SK-N-SH (cell line): ENCODE measurements around the gene AGFG1. TPM values are rescaled to one million over a fixed set of nuclear protein-coding genes. Genes with fewer than 3 reads are reported as not detected.

Experiments
- CTCF ChIA-PET: fragments of 300-600, 350-600 bp; formaldehyde crosslinking; extraction: SDS; loops from one replicate; lab custom pipeline; 2021; lab: Yijun Ruan, JAX
- POLR2A ChIA-PET: fragments of 350-600 bp; sonication (Branson Sonifier 250); formaldehyde crosslinking; extraction: SDS; loops from one replicate; lab custom pipeline; 2020; ENCODE audit warnings: antibody characterized with exemption, inconsistent platforms; lab: Yijun Ruan, JAX
- DNase-seq: peaks from one replicate; pipeline ENCODE4 v3.0.0; 2012
- H2AFZ ChIP-seq: fragments of 200-600 bp; sonication (generic); 2 replicates; pipeline ENCODE4 v1.8.1; 2016; ENCODE audit warnings: antibody characterized with exemption, mild to moderate bottlenecking, low read depth
- H3F3A ChIP-seq: fragments of 200-600 bp; sonication (generic); replicated peaks from 2 replicates; pipeline ENCODE3; 2016; ENCODE audit warnings: antibody characterized with exemption, mild to moderate bottlenecking; ENCODE audit not compliant: insufficient read depth
- H3K27ac ChIP-seq, 2 experiments: fragments of 200-500 bp in 1 of 2; fragments of 200-600 bp in 1 of 2; sonication (Bioruptor generic) in 1 of 2; sonication (generic), shearing (Covaris generic) in 1 of 2; 2 replicates each; pipeline versions ENCODE4 v1.5.1 to v1.6.1; 2014 to 2016; ENCODE audit warnings: low read depth in 2 of 2, inconsistent platforms in 1 of 2, low read length in 1 of 2, mild to moderate bottlenecking in 1 of 2, mixed read lengths in 1 of 2
- H3K27me3 ChIP-seq: fragments of 200-600 bp; sonication (generic), shearing (Covaris generic); 2 replicates; pipeline ENCODE4 v1.6.1; 2016; ENCODE audit warnings: mixed run types; ENCODE audit not compliant: insufficient read depth
- H3K36me3 ChIP-seq, 2 experiments: fragments of 200-500 bp in 1 of 2; fragments of 200-600 bp in 1 of 2; sonication (Bioruptor generic) in 1 of 2; sonication (generic) in 1 of 2; replicated peaks in 1 of 2; 2 replicates each; pipeline versions ENCODE3 to v1.5.1; 2014 to 2016; ENCODE audit warnings: low read length in 1 of 2, mild to moderate bottlenecking in 1 of 2; ENCODE audit not compliant: insufficient read depth in 2 of 2, control insufficient read depth in 1 of 2
- H3K4me1 ChIP-seq, 2 experiments: fragments of 200-500 bp in 1 of 2; fragments of 200-600 bp in 1 of 2; sonication (Bioruptor generic) in 1 of 2; sonication (generic), shearing (Covaris generic) in 1 of 2; 2 replicates each; pipeline versions ENCODE4 v1.5.1 to v1.6.1; 2014 to 2016; ENCODE audit warnings: low read depth in 1 of 2, low read length in 1 of 2, mixed run types in 1 of 2; ENCODE audit not compliant: insufficient read depth in 2 of 2, control insufficient read depth in 1 of 2
- H3K4me2 ChIP-seq: fragments of 200-600 bp; sonication (generic), shearing (Covaris generic); 2 replicates; pipeline ENCODE4 v1.6.1; 2017; ENCODE audit warnings: mixed run types
- H3K4me3 ChIP-seq, 2 experiments: fragments of 200-500 bp in 1 of 2; fragments of 200-600 bp in 1 of 2; sonication (Bioruptor generic) in 1 of 2; sonication (generic), shearing (Covaris generic) in 1 of 2; 2 replicates each; pipeline versions ENCODE4 v1.5.1 to v1.8.1; 2014 to 2016; ENCODE audit warnings: low read depth in 2 of 2, inconsistent platforms in 1 of 2, low read length in 1 of 2, mild to moderate bottlenecking in 1 of 2, mixed read lengths in 1 of 2, moderate library complexity in 1 of 2
- H3K79me2 ChIP-seq: fragments of 200-600 bp; sonication (generic); 2 replicates; pipeline ENCODE4 v1.8.1; 2017; ENCODE audit warnings: mild to moderate bottlenecking; ENCODE audit not compliant: insufficient read depth
- H3K9ac ChIP-seq: fragments of 200-600 bp; sonication (generic); 2 replicates; pipeline ENCODE4 v1.6.1; 2017; ENCODE audit warnings: mixed run types
- H3K9me2 ChIP-seq: fragments of 200-600 bp; sonication (generic); 2 replicates; pipeline ENCODE4 v1.6.1; 2017; ENCODE audit warnings: mixed run types
- H3K9me3 ChIP-seq: fragments of 200-600 bp; sonication (generic); 2 replicates; pipeline ENCODE4 v1.6.1; 2017; ENCODE audit warnings: mixed run types, mild to moderate bottlenecking, moderate library complexity
- H4K20me1 ChIP-seq: fragments of 200-600 bp; sonication (generic); 2 replicates; pipeline ENCODE4 v1.6.1; 2017; ENCODE audit warnings: mild to moderate bottlenecking, mixed run types; ENCODE audit not compliant: insufficient read depth
- CTCF ChIP-seq: fragments of 200-600 bp; sonication (generic); IDR thresholded peaks from 2 replicates; pipeline ENCODE4 v1.6.1; 2017; ENCODE audit warnings: antibody characterized with exemption, mild to moderate bottlenecking, moderate library complexity
- FOSL2 ChIP-seq: IDR thresholded peaks from 2 replicates; pipeline ENCODE4 v1.4.0; 2012; ENCODE audit warnings: low read depth, mild to moderate bottlenecking, moderate library complexity, borderline replicate concordance
- FOXJ3 ChIP-seq: sonication (generic); formaldehyde crosslinking; IDR thresholded peaks from 2 replicates; pipeline ENCODE4 v1.5.1; 2020; ENCODE audit warnings: mild to moderate bottlenecking, missing genetic modification reagents
- FOXM1 ChIP-seq: IDR thresholded peaks from 2 replicates; pipeline ENCODE4 v1.4.0; 2012; ENCODE audit warnings: low read depth, mild to moderate bottlenecking
- JUND ChIP-seq: IDR thresholded peaks from 2 replicates; pipeline ENCODE4 v1.4.0; 2012
- MEF2A ChIP-seq: IDR thresholded peaks from 2 replicates; pipeline ENCODE4 v1.4.0; 2012; ENCODE audit warnings: low read depth, borderline replicate concordance
- MXI1 ChIP-seq: IDR thresholded peaks from 2 replicates; pipeline ENCODE4 v1.6.1; 2012; ENCODE audit warnings: mild to moderate bottlenecking, low read depth, low read length, improper control_type of control experiment
- PBX3 ChIP-seq: IDR thresholded peaks from 2 replicates; pipeline ENCODE4; 2012
- RCOR1 ChIP-seq: fragments of 150-350 bp; IDR thresholded peaks from 2 replicates; pipeline ENCODE4 v1.6.1; 2017; ENCODE audit warnings: antibody characterized with exemption, low read length
- REST ChIP-seq: IDR thresholded peaks from 2 replicates; pipeline ENCODE4 v1.6.1; 2012; ENCODE audit warnings: mild to moderate bottlenecking, low read depth, low read length, moderate library complexity
- RXRA ChIP-seq: IDR thresholded peaks from 2 replicates; pipeline ENCODE4 v1.4.0; 2012; ENCODE audit warnings: low read depth, mild to moderate bottlenecking, borderline replicate concordance
- TAF1 ChIP-seq: IDR thresholded peaks from 2 replicates; pipeline ENCODE4 v1.6.1; 2012; ENCODE audit warnings: low read depth, mild to moderate bottlenecking, low read length, moderate library complexity, borderline replicate concordance
- TEAD4 ChIP-seq: IDR thresholded peaks from 2 replicates; pipeline ENCODE4 v1.4.0; 2012; ENCODE audit warnings: mild to moderate bottlenecking, borderline replicate concordance; ENCODE audit not compliant: insufficient read depth
- ZBTB33 ChIP-seq: IDR thresholded peaks from 2 replicates; pipeline ENCODE4 v1.4.0; 2012; ENCODE audit warnings: low read depth, borderline replicate concordance
- WGBS: methylation state at CpG from one replicate; pipeline ENCODE4 v1.1.6; 2017; ENCODE audit warnings: low lambda C conversion rate; 5-methylcytosine and 5-hydroxymethylcytosine counted together
- polyA plus RNA-seq, 3 experiments: library from polyadenylated mRNA; depleted of rRNA; stranded (reverse); fragments of >200 nt; gene quantifications; 2 replicates each; pipeline ENCODE4 v1.2.3, GENCODE V29; 2012

AGFG1 gene
- polyA plus RNA-seq, 1 of the 3 experiments (the other 2 are of a cell fraction), result 42.3 TPM

- TF ChIP-seq MEF2A (no peak), FOSL2 (no peak), CTCF (no peak), PBX3 (no peak), TEAD4 (no peak), FOXM1 (no peak), TAF1 (no peak), FOXJ3 (CRISPR knock-in tag) (no peak)
Measured at GRCh38 chr2:227460833-227461232, 11.1 kb upstream of the AGFG1 start (continued).

- no peaks in the 10 kb centered on the region for H3K9me3 ChIP-seq
- no peak overlapping the region for H3K4me3 ChIP-seq
- DNase-seq, result no peak
- CTCF ChIA-PET, result no interaction called here
- no peak overlapping the region for H3K9ac ChIP-seq
- H3K9me2 ChIP-seq, result no peaks in the 10 kb centered on the region
- TF ChIP-seq MEF2A (no peak), RCOR1 (no peak)
- no peaks in the 10 kb centered on the region for H3K27me3 ChIP-seq
- no peaks in the 10 kb centered on the region for H3K79me2 ChIP-seq
- POLR2A ChIA-PET, result no interaction called here
- no peak overlapping the region for H2AFZ ChIP-seq
- no peak overlapping the region for H3K4me2 ChIP-seq
- no peak overlapping the region for H3K27ac ChIP-seq
- H4K20me1 ChIP-seq, result no peaks in the 10 kb centered on the region
- H3K4me1 ChIP-seq, result peaks cover 0 to 26% of the 10 kb centered on the region in 2 experiments; a peak in 3 of 4 replicates
- H3K36me3 ChIP-seq, result no peaks in the 10 kb centered on the region
- peaks cover 12% of the 10 kb centered on the region for H3F3A ChIP-seq
- WGBS, result 93% methylated on average over 4 of the region's 4 CpGs
Measured at GRCh38 chr2:227461811-227462461, 10.0 kb upstream of the AGFG1 start.

- POLR2A ChIA-PET, result no interaction called here
- H3K4me1 ChIP-seq, result peaks cover 0 to 26% of the 10 kb centered on the region in 2 experiments; a peak in 3 of 4 replicates
- H3K9me3 ChIP-seq, result no peaks in the 10 kb centered on the region
- no peak overlapping the region for H3K9ac ChIP-seq
- no peak for DNase-seq
- H4K20me1 ChIP-seq, result no peaks in the 10 kb centered on the region
- no peak overlapping the region for H2AFZ ChIP-seq
- H3K79me2 ChIP-seq, result no peaks in the 10 kb centered on the region
- H3K27ac ChIP-seq, result no peak overlapping the region
- H3K4me3 ChIP-seq, result no peak overlapping the region
- peaks cover 12% of the 10 kb centered on the region for H3F3A ChIP-seq
- no peaks in the 10 kb centered on the region for H3K9me2 ChIP-seq
- H3K36me3 ChIP-seq, result no peaks in the 10 kb centered on the region
- no peak overlapping the region for H3K4me2 ChIP-seq
- no peaks in the 10 kb centered on the region for H3K27me3 ChIP-seq
- CTCF ChIA-PET, result no interaction called here
- WGBS, result 86% methylated on average over 6 of the region's 6 CpGs
- TF ChIP-seq PBX3 (no peak), JUND (no peak), MXI1 (no peak), RCOR1 (no peak), REST (no peak), RXRA (no peak), ZBTB33 (no peak)
Measured at GRCh38 chr2:227462462-227462951, 9.4 kb upstream of the AGFG1 start.
